Neural crest cell (in vitro differentiated cells): ENCODE data around the gene TFAP2E. TPM values are rescaled to one million over a fixed set of nuclear protein-coding genes. Genes with fewer than 3 reads are reported as not detected.

Source experiments
- DNase-seq: peaks from one replicate; pipeline ENCODE4 v3.0.0; 2021; ENCODE audit warnings: low read depth, mixed read lengths, low spot score
- H3K27ac Mint-ChIP-seq: one replicate; pipeline ENCODE4 v1.8.0; 2021; ENCODE audit warnings: mild to moderate bottlenecking, mixed read lengths; ENCODE audit not compliant: unreplicated experiment
- H3K27me3 Mint-ChIP-seq: 2 replicates; pipeline ENCODE4 v1.8.0; 2021; ENCODE audit warnings: low read depth, mild to moderate bottlenecking, mixed read lengths
- H3K36me3 Mint-ChIP-seq: 2 replicates; pipeline ENCODE4 v1.8.0; 2021; ENCODE audit warnings: low read depth, mild to moderate bottlenecking, mixed read lengths
- H3K4me1 Mint-ChIP-seq: 2 replicates; pipeline ENCODE4 v1.8.0; 2021; ENCODE audit warnings: mixed read lengths
- H3K4me3 Mint-ChIP-seq: one replicate; pipeline ENCODE4 v1.8.0; 2021; ENCODE audit warnings: mild to moderate bottlenecking, mixed read lengths
- H3K9me3 Mint-ChIP-seq: 2 replicates; pipeline ENCODE4 v1.8.0; 2021; ENCODE audit warnings: mixed read lengths
- total RNA-seq: library from RNA; stranded (reverse); gene quantifications from 2 replicates; pipeline ENCODE4 v1.2.1, GENCODE V29; 2021
- TF ChIP-seq, protein P1 (sequence below): fragments of 200-600 bp; sonication (generic); conservative IDR thresholded peaks from 2 replicates; pipeline ENCODE4 v1.5.0; 2021; ENCODE audit warnings: antibody characterized with exemption, mild to moderate bottlenecking

TFAP2E gene
- total RNA-seq, 1 donor from 2014 or later = 0.61 TPM

GRCh38 chr1:35637401-35637809, 64.3 kb downstream of the TFAP2E start:
- Mint-ChIP-seq H3K9me3 (no peaks in the 10 kb centered on the region), H3K4me3 (no peak overlapping the region), H3K4me1 (peaks cover 37% of the 10 kb centered on the region), H3K36me3 (peaks cover 5% of the 10 kb centered on the region), H3K27ac (no peak overlapping the region), H3K27me3 (peaks cover 6% of the 10 kb centered on the region)
- no peak for DNase-seq
- TF ChIP-seq, protein P1, sequence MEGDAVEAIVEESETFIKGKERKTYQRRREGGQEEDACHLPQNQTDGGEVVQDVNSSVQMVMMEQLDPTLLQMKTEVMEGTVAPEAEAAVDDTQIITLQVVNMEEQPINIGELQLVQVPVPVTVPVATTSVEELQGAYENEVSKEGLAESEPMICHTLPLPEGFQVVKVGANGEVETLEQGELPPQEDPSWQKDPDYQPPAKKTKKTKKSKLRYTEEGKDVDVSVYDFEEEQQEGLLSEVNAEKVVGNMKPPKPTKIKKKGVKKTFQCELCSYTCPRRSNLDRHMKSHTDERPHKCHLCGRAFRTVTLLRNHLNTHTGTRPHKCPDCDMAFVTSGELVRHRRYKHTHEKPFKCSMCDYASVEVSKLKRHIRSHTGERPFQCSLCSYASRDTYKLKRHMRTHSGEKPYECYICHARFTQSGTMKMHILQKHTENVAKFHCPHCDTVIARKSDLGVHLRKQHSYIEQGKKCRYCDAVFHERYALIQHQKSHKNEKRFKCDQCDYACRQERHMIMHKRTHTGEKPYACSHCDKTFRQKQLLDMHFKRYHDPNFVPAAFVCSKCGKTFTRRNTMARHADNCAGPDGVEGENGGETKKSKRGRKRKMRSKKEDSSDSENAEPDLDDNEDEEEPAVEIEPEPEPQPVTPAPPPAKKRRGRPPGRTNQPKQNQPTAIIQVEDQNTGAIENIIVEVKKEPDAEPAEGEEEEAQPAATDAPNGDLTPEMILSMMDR = no peak

- Mint-ChIP-seq H3K4me1 (peaks cover 37% of the 10 kb centered on the region), H3K27me3 (peaks cover 33% of the 10 kb centered on the region), H3K36me3 (peaks cover 5% of the 10 kb centered on the region), H3K9me3 (no peaks in the 10 kb centered on the region), H3K4me3 (peak overlapping the region; percentile 100), H3K27ac (peak overlapping the region; percentile 96)
- TF ChIP-seq, protein P1 = no peak
- DNase-seq = peak; percentile 3
Observed at GRCh38 chr1:35640380-35641232, 67.5 kb downstream of the TFAP2E start.

DNA sequence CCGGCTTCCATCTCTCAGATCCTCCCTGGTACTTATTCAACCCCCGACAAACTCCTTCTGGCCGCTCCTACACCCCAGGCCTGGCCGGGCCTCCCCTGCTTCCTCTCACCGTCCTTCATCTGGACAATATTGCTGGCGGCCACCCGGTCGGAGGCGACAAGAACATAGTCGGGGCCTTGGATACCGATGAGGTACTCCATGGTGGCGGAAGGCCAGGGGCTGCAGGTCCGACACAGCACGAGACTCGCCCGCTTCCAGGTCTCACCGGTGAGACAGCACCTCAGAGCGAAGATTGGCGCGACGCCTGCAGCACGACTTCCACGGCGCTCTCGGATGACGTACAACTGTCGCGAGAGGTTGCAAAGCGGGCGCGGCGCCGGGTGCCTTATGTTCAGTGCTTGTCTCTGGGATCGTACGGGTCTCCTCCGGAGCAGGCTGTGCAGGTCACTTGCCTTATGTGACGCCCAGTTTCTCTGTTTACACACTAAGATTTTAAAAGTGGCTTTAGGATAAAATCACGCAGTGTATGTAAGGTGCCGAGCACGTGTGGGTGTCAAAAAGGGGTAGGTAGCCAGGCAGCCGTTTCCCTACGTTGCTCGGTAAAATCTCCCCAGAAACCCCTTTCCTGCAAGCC, 68.2 kb downstream of the TFAP2E start, which contains the start of gene PSMB2:
Gene PSMB2, minus strand, starts transcription at position 294 of the 634 bp plus-strand sequence. Its CDS starts 94 bp downstream, at position 200.
- peak within 1 kb of the TSS; percentile 100 for H3K27ac Mint-ChIP-seq
- peak within 1 kb of the TSS; percentile 100 for H3K4me3 Mint-ChIP-seq
- DNase-seq = peak; percentile 95
- peaks cover 41% of the 10 kb centered on the region for H3K27me3 Mint-ChIP-seq
- H3K9me3 Mint-ChIP-seq = no peaks in the 10 kb centered on the region
- peaks cover 37% of the 10 kb centered on the region for H3K4me1 Mint-ChIP-seq
- TF ChIP-seq, protein P1 = no peak
- peaks cover 2% of the 10 kb centered on the region for H3K36me3 Mint-ChIP-seq

- peaks cover 34% of the 10 kb centered on the region for H3K4me1 Mint-ChIP-seq
- H3K27me3 Mint-ChIP-seq = peaks cover 53% of the 10 kb centered on the region
- TF ChIP-seq, protein P1 = no peak
- DNase-seq = no peak
- H3K9me3 Mint-ChIP-seq = no peaks in the 10 kb centered on the region
- H3K27ac Mint-ChIP-seq = no peak overlapping the region
- peak overlapping the region; percentile 100 for H3K4me3 Mint-ChIP-seq
- peaks cover 2% of the 10 kb centered on the region for H3K36me3 Mint-ChIP-seq
Observed at GRCh38 chr1:35642471-35642955, 69.4 kb downstream of the TFAP2E start.

DNA sequence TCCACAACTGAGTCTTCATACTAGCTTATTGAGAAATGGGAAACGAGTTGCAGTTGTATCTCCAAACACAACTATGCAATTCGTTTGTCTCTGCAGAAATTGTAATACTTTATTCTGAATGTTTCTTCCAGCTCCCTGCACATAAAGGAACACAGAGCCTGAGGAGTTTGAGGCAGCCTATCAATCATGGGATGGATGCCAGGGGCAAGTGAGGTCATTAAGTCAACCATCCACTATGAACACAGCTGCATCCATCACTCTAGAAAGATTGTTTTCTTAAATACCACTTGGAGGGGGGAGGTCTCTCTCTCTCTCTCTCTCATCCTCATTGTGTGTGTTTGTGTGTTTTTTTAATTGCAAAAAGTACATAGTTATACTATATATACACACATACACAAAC, 71.1 kb downstream of the TFAP2E start:
- H3K36me3 Mint-ChIP-seq = peaks cover 2% of the 10 kb centered on the region
- H3K27ac Mint-ChIP-seq = no peak overlapping the region
- H3K4me3 Mint-ChIP-seq = peak overlapping the region; percentile 63
- H3K9me3 Mint-ChIP-seq = no peaks in the 10 kb centered on the region
- peaks cover 65% of the 10 kb centered on the region for H3K27me3 Mint-ChIP-seq
- no peak for DNase-seq
- TF ChIP-seq, protein P1 = no peak
- H3K4me1 Mint-ChIP-seq = peaks cover 24% of the 10 kb centered on the region

Other genes with a start within 250 kb of the TFAP2E start
- gene KIAA0319L, start 15.9 kb upstream of the TFAP2E start, total RNA-seq = 54.2 and 55.9 TPM in 2 replicates
- 32.6 and 33.7 TPM in 2 replicates for gene NCDN, start 15.5 kb upstream of the TFAP2E start, total RNA-seq
- gene PSMB2, start 68.2 kb downstream of the TFAP2E start, total RNA-seq = 104 and 105 TPM in 2 replicates
- gene C1orf216, start 145.6 kb downstream of the TFAP2E start, total RNA-seq = 18.0 and 19.0 TPM in 2 replicates
- 69.4 and 73.8 TPM in 2 replicates for gene CLSPN, start 196.7 kb downstream of the TFAP2E start, total RNA-seq
- gene AGO4, start 234.7 kb downstream of the TFAP2E start, total RNA-seq = 13.8 and 17.1 TPM in 2 replicates